HG03045 (cell line): ENCODE measurements around the gene OTOF.

Experiments used
- ATAC-seq: cut with Tn5 transposase; IDR thresholded peaks from one replicate; pipeline ENCODE4 v1.9.1; 2021; ENCODE audit warnings: mild to moderate bottlenecking, moderate library complexity; ENCODE audit not compliant: unreplicated experiment

The OTOF gene

GRCh38 chr2:26477911-26478253 lies at the start of gene OTOF:
TSS of gene OTOF (minus strand) at chr2:26478124.
- no peak for ATAC-seq

DNA sequence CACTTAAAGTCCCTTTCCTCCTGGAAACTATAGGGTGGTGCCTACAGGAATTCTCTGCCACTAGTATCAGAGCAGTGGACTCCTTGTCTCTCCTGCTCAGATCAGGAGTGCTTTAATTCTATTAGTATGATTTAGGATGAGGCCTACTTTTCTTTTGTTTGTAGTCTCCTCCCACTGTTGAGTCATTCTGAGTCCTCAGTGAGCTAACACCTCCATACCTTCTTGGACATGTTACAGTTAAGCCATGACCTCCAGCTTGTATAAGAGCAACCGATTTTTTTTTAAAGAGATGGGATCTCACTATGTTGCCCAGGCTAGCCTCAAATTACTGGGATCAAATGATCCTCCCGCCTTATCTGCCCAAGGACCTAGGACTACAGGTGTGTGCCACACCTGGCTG lies 48.7 kb upstream of the OTOF start:
- ATAC-seq = no peak

DNA sequence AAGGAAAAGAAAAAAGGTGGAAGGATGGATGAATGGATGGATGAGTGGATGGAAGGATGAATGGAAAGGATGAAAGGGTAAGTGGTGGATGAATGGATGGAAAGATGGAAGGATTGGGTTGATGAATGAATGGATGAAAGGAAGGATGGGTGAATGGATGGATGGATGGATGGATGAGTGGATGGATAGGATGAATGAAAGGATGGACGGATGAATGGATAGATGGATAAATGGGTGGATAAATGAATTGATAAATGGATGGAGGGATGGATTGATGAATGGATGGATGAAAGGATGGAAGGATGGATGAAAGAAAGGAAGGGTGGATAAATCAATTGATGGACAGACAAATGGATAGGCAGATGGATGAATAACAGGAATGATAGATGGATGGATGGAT lies 48.2 kb upstream of the OTOF start:
- ATAC-seq = no peak

- no peak for ATAC-seq
These were observed 45.8 kb upstream of the OTOF start for GRCh38 chr2:26523750-26524149.

DNA sequence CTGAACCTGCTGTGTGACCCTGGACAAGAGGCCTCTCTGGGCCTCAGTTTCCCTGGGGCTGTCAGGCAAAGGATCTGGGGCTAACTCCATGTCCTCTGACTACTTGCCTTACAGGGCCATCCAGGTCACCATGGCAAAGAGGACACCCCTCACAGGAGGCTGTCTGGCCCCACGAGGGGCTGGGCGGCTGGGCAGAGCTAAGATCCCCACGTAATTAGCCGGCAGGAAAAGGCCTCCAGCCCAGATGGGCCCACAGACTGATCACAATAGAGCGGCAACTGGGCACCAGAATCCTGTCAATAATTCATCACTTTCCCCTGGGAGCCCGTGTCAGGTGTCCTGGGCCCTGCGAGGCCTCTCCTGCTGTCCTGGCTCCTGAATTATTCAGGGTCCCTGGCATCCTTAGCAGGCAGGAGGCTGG lies 44.8 kb upstream of the OTOF start:
- no peak for ATAC-seq

DNA sequence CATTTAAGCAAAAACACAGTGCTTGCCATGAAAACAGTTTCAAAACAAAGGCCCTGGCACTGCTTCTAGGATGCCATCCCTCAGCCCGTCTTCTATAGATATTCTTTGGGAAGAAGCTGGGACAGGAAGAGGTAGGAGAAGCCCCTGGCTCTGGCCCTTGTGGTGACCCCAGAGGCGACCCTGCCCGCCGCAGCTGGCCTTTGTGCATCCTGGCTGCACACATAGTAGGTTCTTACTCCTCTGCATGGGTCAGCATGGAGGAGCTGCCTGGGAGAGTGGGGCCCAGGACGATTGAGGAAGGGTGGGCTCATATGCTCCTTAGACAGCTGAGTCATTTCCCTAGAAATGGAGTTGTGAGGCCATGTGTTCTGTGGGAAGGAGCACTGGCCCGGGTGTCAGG lies 44.4 kb upstream of the OTOF start:
- ATAC-seq = no peak

- ATAC-seq = no peak
These were observed 43.9 kb upstream of the OTOF start for GRCh38 chr2:26521913-26522180.

GRCh38 chr2:26521054-26521912 lies 43.4 kb upstream of the OTOF start:
- no peak for ATAC-seq

- ATAC-seq = no peak
These were observed 42.2 kb upstream of the OTOF start for GRCh38 chr2:26520148-26520449.

GRCh38 chr2:26519396-26520147 lies 41.6 kb upstream of the OTOF start:
- ATAC-seq = no peak

DNA sequence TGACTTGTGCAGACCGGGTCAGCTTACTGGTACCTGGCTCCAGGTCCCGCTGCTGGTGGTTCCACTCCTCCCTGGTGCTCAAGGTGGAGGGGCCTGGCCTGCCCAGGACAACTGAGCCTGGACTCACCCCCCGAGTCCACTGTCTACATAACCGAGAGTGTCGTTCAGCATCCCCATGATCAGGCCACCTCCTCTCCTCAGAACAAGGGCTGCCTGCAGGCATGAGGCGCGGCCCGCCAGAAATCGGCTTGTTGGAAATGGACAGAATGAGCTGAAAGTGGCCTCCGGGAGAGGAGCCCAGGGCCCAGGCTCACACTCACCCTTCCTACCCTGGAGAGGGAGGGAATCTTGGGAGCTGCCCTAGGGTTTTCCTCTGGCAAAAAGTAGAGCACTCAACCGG lies 38.9 kb upstream of the OTOF start:
- no peak for ATAC-seq

- ATAC-seq = no peak
These were observed 38.3 kb upstream of the OTOF start for GRCh38 chr2:26516246-26516645.

- ATAC-seq = no peak
These were observed 37.8 kb upstream of the OTOF start for GRCh38 chr2:26515771-26516170.

GRCh38 chr2:26514045-26514444 lies 36.1 kb upstream of the OTOF start:
- ATAC-seq = no peak

DNA sequence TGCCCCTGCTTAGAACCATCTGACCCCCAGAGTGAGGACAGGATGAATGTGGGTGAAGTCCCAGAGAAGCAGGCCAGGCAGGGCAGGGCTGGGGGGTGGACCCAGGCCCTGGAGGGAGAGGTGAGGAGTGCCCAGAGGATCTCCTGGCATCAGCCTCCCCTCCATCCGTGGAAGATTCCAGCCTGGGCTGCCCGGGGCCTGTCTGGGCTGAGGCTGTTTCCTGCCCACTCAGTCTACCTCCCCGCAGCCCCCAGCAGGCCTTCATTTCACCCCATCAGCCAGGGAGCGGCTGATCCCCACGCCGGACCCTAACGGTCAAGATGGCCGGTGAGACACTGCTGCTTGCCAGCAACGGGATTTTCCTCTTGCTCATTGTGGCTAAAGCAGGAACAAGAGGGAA lies 35.3 kb upstream of the OTOF start:
- no peak for ATAC-seq

DNA sequence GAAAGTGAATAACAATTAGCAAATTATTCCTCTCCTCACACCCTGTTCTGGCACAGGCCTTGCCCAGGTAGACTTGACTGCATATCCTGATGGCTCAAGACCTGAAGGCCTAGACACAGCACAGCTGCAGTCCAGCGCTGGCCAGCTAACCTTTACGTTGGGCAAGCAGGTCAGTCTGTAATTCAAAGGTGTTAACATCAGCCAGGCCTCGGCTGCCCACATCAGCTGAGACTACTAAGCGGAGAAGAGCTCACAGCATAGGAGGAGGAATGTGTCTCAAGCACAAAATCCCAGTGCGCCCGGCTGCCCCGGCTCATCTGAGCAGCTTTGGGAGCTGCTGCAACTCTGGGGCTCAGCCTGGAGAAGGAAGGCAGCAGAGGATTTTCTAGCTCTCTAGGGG lies 33.5 kb upstream of the OTOF start:
- no peak for ATAC-seq

DNA sequence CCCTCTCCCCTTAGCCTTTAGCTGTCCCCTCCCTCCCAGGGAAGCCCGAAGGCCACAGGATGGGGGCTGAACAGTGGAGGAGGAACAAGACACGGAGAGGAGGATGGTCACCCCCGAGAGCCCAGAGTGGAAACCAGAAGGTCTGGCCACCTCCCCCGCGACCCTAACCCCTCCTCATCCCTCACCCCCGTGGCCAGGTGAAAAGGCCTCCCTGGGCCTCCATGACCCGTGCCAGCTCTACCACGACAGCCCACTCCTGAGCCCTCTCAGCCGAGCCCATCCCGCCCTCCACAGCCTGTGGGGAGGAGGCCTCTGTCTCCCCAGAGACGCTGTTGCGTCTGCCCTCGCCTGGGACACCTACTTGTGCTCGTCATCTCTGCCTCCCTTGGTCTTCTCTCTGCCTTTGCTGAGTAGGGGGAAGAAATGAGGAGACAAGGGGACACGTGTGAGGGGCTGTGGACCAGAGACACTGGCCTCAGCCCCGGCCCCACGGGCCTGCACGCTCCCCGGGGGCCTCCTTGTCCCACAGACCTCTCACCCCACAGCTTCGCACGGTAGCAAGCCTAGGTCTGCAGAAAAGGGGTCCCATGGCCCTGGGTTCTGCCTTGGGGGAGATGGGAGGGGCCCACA lies 32.5 kb upstream of the OTOF start:
- no peak for ATAC-seq

GRCh38 chr2:26509141-26509540 lies 31.2 kb upstream of the OTOF start:
- no peak for ATAC-seq

DNA sequence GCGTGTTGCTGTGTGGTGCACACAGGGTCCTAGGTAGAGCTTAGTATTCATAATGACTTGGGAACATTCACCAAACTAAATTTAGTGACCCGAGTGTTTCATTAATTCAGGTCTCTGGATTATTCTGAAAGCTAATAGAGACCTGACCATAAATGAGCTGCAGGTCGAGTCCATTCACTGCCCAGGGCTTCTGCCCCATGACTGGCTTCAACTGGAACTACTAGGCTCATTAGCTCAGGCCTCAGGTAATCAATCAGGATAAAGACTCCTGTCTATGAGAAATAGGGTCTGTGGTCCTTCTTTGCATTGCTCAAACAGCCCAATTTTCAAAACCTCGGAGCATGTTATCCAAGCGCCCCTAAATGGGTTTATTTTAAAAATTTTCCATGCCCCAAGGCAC lies 30.0 kb upstream of the OTOF start:
- ATAC-seq = no peak

DNA sequence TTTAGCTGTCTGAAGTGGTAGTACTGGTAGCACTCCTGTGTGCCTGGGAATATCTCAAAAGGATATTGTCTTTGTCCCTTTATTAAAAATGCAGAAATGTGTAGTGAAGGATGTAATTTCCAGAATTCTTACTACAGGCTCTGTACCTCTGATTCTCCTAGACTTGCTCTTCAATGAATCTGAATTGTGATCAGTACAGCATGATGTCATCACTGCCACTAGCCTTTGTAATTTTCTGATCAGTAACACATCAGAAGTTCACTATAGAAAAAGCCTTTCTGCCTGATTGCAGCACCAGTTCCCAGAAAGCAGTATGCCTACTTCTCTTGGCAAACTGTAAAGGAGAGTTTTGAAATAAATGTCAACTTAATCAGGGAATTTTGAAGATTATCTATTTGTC lies 29.2 kb upstream of the OTOF start:
- no peak for ATAC-seq

DNA sequence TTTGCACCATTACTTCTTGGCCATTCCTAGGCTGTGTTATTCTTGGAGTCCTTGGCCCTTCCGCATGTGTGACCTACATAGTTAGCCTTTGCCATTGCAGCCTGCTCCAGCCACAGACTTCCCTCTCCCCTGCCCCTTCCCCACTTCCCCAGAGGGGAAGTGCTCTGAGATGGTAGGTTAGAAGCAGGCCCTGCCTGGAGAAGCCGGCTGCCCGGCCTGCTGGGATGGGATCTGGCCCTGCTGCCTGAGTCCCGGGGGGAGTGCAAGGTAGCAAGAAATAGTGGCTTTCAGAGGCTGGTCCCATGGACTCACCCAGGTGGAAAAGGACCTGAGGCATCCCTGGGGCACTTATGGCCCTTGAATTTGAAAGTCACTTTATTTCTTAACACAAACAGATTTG lies 28.4 kb upstream of the OTOF start:
- ATAC-seq = no peak

- no peak for ATAC-seq
These were observed 26.1 kb upstream of the OTOF start for GRCh38 chr2:26504002-26504401.
